Vagina (tissue), 2 donors: ENCODE results near the gene HM13. TPM values are rescaled to one million over a fixed set of nuclear protein-coding genes. Genes with fewer than 3 reads are reported as not detected.
"Not testable (repeated sequence)": the region's sequence is repeated elsewhere in the genome, so short reads cannot be mapped to it uniquely, and the experiment has no call there.

Experiments used
- DNase-seq, 2 donors: peaks; one replicate each; pipeline ENCODE4 v3.0.0-alpha.2; 2017; ENCODE audit errors: extremely low spot score in 2 of 2
- H3K27ac ChIP-seq: fragments of 200-600 bp; sonication (generic); one replicate; pipeline ENCODE4 v1.5.1; 2019
- H3K27me3 ChIP-seq: fragments of 200-600 bp; sonication (generic); one replicate; pipeline ENCODE4 v1.5.1; 2019
- H3K36me3 ChIP-seq, 2 donors: fragments of 200-600 bp; sonication (generic); one replicate each; pipeline ENCODE4 v1.5.1; 2017 to 2019
- H3K4me1 ChIP-seq: fragments of 200-600 bp; sonication (generic); one replicate; pipeline ENCODE4 v1.5.1; 2019
- H3K4me3 ChIP-seq, 2 donors: fragments of 200-600 bp; sonication (generic); 1 replicate in 1 of 2; 2 replicates in 1 of 2; pipeline ENCODE4 v1.5.1; 2016 to 2019
- H3K9me3 ChIP-seq: fragments of 200-600 bp; sonication (generic); one replicate; pipeline ENCODE4 v1.5.1; 2019
- POLR2A ChIP-seq, 2 donors: fragments of 450-650 bp; IDR thresholded peaks; one replicate each; pipeline ENCODE4 v1.6.1; 2017; ENCODE audit warnings: antibody characterized with exemption in 2 of 2, mild to moderate bottlenecking in 2 of 2, moderate library complexity in 2 of 2
- POLR2AphosphoS5 ChIP-seq, 2 donors: sonication (generic); formaldehyde crosslinking; IDR thresholded peaks; one replicate each; pipeline ENCODE4 v1.9.0; 2017; ENCODE audit warnings: antibody characterized with exemption in 2 of 2, mild to moderate bottlenecking in 2 of 2, low read depth in 1 of 2; ENCODE audit not compliant: insufficient read depth in 1 of 2
- intact Hi-C: fragments of 100-400 bp; cut with DNase I; formaldehyde crosslinking; loops from one replicate; pipeline ENCODE4 v1.15.1; 2023
- total RNA-seq: library from RNA; depleted of rRNA; stranded (reverse); fragments of >200 nt; gene quantifications from one replicate; pipeline ENCODE4 v1.2.3, GENCODE V29; 2016
- TF ChIP-seq, protein P1 (sequence below), 3 experiments: fragments of 450-650 bp in 2 of 3; fragments of 200-600 bp in 1 of 3; sonication (generic) in 1 of 3; IDR thresholded peaks; one replicate each; pipeline ENCODE4 v1.5.1; 2017 to 2019; ENCODE audit warnings: antibody characterized with exemption in 3 of 3, mild to moderate bottlenecking in 2 of 3, moderate library complexity in 2 of 3

Gene HM13
- total RNA-seq, 1 donor from 2014 or later = 77.8 TPM

DNA sequence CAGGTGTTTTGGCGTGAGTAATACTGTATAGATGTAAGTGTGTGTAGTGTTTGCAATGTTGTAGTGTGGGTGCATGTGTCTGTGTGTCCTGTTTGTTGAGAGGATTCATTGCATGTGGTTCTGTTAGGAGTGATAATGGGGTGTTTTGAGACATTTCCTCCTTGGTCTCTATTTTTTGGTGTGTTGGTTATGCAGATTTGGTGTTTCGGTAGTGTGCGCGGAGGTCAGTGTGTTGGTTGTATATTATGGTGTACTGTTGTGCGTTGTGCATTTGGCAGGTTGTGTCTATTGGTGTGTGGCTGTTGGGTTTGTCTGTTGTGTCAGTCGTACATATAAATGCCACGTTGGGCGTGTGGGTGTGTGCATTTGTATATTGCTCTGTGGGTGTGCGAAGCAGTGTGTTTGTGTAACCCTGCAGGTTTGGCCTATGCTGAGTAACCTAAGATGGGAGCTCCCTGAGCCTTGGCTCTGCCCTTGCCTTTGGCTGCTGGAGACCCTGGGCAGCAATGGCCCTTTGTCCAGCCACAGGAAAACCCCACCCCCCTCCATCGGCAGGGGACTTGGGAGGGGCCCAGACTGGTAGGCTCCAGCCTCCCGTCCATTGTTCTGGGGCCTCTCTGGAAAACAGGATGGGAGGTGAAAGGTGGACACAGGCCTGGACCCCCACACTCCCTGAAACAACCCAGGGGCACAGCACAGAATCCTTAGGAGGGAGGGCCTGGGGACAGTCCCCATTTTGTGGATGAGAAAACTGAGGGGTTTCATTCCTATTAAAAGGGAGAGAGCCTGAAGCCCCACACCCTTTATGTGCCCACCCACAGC, 80.5 kb downstream of the HM13 start:
- intact Hi-C loops = no loop called here
- no peaks in the 10 kb centered on the region for H3K27me3 ChIP-seq
- H3K9me3 ChIP-seq = no peaks in the 10 kb centered on the region
- DNase-seq = no peak
- H3K4me1 ChIP-seq = peaks cover 33% of the 10 kb centered on the region
- peak overlapping the region; percentile 73 for H3K27ac ChIP-seq
- H3K4me3 ChIP-seq = no peak overlapping the region
- no peak for TF ChIP-seq POLR2A (IDR thresholded peaks at IDR 0.05)
- no peak for TF ChIP-seq POLR2AphosphoS5 (IDR thresholded peaks at IDR 0.05; ENCODE audit: insufficient read depth in 1 of 2, low read depth in 1 of 2)
- TF ChIP-seq, protein P1, sequence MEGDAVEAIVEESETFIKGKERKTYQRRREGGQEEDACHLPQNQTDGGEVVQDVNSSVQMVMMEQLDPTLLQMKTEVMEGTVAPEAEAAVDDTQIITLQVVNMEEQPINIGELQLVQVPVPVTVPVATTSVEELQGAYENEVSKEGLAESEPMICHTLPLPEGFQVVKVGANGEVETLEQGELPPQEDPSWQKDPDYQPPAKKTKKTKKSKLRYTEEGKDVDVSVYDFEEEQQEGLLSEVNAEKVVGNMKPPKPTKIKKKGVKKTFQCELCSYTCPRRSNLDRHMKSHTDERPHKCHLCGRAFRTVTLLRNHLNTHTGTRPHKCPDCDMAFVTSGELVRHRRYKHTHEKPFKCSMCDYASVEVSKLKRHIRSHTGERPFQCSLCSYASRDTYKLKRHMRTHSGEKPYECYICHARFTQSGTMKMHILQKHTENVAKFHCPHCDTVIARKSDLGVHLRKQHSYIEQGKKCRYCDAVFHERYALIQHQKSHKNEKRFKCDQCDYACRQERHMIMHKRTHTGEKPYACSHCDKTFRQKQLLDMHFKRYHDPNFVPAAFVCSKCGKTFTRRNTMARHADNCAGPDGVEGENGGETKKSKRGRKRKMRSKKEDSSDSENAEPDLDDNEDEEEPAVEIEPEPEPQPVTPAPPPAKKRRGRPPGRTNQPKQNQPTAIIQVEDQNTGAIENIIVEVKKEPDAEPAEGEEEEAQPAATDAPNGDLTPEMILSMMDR (IDR thresholded peaks at IDR 0.05) = no peak
- H3K36me3 ChIP-seq = no peaks in the 10 kb centered on the region

DNA sequence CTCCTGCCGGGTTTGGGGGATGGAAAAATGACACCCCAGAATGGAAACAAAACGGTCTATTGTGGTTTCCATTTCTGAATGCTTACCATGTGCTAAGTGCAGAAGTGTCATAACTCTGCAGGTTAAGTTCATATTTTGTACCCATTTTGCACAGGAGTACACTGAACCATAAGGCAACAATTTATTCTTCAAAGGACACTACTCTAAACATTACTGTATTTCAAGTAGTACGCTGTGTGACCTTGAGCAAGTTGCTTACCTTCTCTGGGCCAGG, 81.1 kb downstream of the HM13 start:
- H3K4me1 ChIP-seq = peaks cover 33% of the 10 kb centered on the region
- DNase-seq = no peak

DNA sequence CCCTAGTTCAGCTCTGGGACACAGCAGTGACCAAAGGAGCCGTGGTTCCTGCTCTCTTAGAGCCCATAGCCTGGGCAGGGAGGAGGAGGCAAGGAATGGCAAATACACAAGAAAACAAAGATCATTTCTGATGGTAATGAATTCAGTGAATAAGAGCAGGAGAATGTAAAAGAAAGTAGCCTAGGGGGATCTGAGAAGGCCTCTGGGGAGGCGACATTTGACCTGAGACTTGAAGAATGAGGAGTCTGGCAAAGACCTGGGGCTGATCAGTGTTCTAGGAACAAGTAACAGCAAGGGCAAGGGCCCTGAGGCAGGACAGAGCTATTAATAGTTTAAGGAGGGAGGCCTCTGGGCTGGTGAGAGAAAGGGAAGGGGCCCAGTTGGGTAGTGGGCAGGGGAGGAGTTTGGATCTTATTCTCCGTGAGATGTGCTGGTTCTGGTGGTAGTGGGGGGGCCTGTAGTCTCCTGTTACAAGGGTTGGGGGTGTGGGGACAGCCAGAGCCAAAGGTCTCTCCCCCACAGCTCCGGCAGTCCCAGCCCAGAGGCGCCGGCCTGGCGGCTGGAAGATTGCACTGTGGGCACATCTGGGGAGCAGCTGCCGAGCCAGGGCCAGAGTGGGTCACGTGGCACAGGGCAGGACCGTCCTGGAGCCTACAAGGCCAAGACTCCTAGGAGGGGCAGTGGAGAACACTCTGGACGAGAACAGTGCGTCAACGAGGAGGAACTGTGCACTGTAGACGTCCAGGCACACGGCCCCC, 81.6 kb downstream of the HM13 start:
- peak; percentile 77 to 96 for TF ChIP-seq POLR2AphosphoS5 (IDR thresholded peaks at IDR 0.05; ENCODE audit: insufficient read depth in 1 of 2, low read depth in 1 of 2)
- TF ChIP-seq POLR2A (IDR thresholded peaks at IDR 0.05) = no peak

More for the DNA sequence above, 81.1 kb downstream of the HM13 start:
- TF ChIP-seq, protein P1 (IDR thresholded peaks at IDR 0.05) = no peak
- TF ChIP-seq POLR2AphosphoS5 (IDR thresholded peaks at IDR 0.05; ENCODE audit: insufficient read depth in 1 of 2, low read depth in 1 of 2) (no peak), POLR2A (IDR thresholded peaks at IDR 0.05) (no peak)
- intact Hi-C loops = no loop called here
- H3K9me3 ChIP-seq = no peaks in the 10 kb centered on the region
- H3K27me3 ChIP-seq = no peaks in the 10 kb centered on the region
- H3K4me3 ChIP-seq = no peak overlapping the region
- no peaks in the 10 kb centered on the region for H3K36me3 ChIP-seq
- H3K27ac ChIP-seq = peak overlapping the region; percentile 73

DNA sequence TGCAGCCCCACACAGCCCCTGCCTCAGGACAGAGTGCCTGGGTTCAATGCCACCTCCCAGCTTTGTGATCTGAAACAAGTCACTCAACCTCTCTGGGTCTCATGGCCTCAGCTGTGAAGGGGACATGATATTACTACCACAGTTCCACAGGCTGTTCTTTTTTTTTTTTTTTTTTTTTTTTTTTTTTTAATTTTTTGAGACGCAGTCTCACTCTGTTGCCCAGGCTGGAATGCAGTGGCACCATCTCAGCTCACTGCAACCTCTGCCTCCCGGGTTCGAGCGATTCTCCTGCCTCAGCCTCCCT, 82.1 kb downstream of the HM13 start:
- H3K36me3 ChIP-seq, H3K4me3 ChIP-seq, H3K27me3 ChIP-seq, DNase-seq, H3K9me3 ChIP-seq, intact Hi-C loops: not testable (repeated sequence)
- H3K4me1 ChIP-seq = peaks cover 33% of the 10 kb centered on the region
- TF ChIP-seq POLR2AphosphoS5 (IDR thresholded peaks at IDR 0.05; ENCODE audit: insufficient read depth in 1 of 2, low read depth in 1 of 2) = peak in 1 of 2 donors; percentile 37
- peak overlapping the region; percentile 73 for H3K27ac ChIP-seq

More for the DNA sequence above, 81.6 kb downstream of the HM13 start:
- H3K4me3 ChIP-seq = no peak overlapping the region
- no peaks in the 10 kb centered on the region for H3K36me3 ChIP-seq
- peak in 1 of 2 donors; percentile 94 for DNase-seq
- H3K27ac ChIP-seq = peak overlapping the region; percentile 73
- peaks cover 33% of the 10 kb centered on the region for H3K4me1 ChIP-seq
- H3K9me3 ChIP-seq = no peaks in the 10 kb centered on the region
- intact Hi-C loops = no loop called here
- H3K27me3 ChIP-seq = no peaks in the 10 kb centered on the region

DNA sequence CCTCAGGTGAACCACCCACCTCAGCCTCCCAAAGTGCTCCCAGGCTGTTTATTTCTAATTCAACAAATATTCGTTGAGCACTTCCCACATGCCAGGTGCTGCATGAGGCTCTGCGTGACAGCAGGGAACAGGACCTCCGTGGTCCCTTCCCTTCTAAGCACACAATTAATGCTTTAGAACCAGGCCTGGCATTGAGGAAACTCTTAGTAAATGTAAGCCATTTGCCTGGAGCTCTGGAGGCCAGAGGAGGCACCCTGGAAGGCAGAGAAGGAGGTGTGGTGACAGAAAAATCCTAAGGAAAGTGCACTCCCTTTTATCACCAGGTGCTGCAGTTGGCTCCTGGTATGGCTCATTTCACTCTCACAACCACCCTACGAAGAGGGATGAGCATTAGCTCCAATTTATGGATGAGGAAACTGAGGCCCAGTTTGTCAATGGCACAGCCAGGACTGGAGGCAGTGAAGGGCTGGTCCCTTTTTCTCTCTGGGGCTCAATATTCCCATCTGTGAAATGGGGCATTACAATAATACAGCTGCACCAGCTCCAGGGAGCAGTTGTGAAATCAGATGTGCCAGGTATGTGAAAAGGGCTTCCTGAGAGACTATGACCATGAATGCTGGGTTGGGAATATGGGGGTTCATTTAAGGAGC, 82.7 kb downstream of the HM13 start:
- Histone ChIP-seq H3K4me1 (peaks cover 33% of the 10 kb centered on the region), H3K27me3 (no peaks in the 10 kb centered on the region), H3K4me3 (no peak overlapping the region), H3K9me3 (no peaks in the 10 kb centered on the region), H3K27ac (peak overlapping the region; percentile 73), H3K36me3 (no peaks in the 10 kb centered on the region)
- TF ChIP-seq, protein P1 (IDR thresholded peaks at IDR 0.05) = no peak
- TF ChIP-seq POLR2AphosphoS5 (IDR thresholded peaks at IDR 0.05; ENCODE audit: insufficient read depth in 1 of 2, low read depth in 1 of 2) (no peak), POLR2A (IDR thresholded peaks at IDR 0.05) (no peak)
- intact Hi-C loops = no loop called here
- DNase-seq = no peak
